Ammon's horn (tissue), 1 donor: Measurements from ENCODE around the gene SPIB.
"Not testable (repeated sequence)": the region's sequence is repeated elsewhere in the genome, so short reads cannot be mapped to it uniquely, and the experiment has no call there.

Experiments used
- DNase-seq: peaks from one replicate; pipeline ENCODE4 v3.0.0-alpha.2; 2016; ENCODE audit warnings: low spot score

SPIB gene

DNA sequence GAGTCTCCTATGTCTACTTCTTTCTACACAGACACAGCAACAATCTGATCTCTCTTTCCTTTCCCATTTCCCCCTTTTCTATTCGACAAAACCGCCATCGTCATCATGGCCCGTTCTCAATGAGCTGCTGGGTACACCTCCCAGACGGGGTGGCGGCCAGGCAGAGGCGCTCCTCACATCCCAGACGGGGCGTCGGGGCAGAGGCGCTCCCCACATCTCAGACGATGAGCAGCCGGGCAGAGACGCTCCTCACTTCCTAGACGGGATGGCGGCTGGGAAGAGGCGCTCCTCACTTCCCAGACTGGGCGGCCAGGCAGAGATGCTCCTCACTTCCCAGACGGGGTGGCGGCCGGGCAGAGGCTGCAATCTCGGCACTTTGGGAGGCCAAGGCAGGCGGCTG lies 27.8 kb upstream of the SPIB start:
- not testable (repeated sequence) for DNase-seq

DNA sequence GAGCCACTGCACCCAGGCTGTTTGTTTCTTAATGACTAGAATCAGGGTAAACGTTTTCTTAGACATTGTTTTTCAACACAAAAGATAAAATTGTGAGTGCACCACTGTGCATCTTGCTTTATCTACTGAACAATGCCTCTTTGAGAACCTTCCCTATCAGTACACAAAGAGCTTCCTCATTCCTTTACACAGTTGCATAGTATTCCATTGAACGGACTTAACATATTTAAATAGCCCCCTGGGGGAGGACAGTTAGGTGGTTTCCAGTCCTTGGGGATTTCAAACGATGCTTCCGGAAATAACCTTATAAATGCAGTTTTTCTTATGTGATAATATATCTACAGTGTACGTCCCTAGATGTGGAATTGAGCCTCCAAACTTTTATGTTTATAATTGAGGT lies 26.0 kb upstream of the SPIB start:
- DNase-seq, result no peak

DNA sequence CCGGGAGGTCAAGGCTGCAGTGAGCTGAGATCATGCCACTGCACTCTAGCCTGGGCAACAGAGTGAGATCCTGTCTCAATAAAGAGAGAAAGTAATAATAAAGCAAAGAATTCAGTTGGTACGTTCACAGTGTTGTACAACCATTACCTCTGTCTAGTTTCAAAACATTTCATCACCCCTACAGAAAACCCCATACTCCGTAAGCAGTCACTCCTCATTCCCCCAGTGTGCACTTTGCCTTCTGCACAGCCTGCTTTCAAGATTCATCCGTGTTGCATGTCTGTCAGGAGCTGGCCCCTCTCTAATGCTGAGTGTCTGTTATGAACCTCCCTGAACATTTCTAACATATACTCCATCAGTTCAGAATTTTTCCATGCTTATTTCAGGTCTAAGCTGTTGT lies 25.1 kb upstream of the SPIB start:
- no peak for DNase-seq

DNA sequence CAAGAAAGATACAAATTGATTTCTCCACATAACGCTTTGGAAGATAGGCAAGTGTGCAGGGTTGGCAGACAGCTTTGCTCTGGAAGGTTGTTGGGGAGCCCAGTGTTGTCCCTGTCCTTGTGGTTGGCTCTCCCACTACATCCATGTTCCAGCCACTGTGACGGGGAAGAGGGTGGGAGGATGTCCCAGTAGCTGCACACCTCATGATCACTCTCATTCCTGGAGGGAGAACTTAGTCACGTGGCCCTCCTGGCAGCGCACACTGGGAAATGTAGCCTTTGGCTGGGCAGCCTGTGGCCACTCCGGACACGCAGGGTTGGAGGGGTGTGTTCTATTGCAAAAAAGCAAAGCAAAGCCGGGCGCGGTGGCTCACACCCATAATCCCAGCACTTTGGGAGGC lies 24.7 kb upstream of the SPIB start:
- no peak for DNase-seq

DNA sequence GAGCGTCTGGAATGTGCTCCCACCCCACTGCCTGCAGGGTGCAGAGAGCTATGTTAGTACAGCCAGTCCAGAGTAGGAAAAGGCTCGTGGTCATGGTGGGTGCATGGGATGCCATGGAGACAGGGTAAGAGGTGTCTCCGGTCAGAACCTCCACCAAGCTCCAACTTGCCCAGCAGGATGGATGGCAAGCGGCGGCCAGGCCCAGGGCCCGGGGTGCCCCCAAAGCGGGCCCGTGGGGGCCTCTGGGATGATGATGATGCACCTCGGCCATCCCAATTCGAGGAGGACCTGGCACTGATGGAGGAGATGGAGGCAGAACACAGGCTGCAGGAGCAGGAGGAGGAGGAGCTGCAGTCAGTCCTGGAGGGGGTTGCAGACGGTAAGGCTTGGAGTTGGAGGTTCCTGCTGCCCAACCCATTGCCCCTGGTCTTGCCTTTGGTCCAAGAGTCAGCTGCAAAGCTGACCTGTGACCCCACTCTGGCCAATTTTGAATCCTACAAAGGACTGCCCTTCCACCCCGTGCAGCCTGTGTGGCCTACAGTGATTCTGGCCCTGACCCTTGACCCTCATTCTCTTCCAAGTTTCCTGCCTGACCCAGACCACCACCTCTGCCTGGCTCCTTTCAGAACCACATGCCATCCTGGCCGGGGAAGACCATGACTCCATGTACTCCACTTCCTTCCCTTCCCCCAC lies 19.9 kb upstream of the SPIB start:
- no peak for DNase-seq

DNA sequence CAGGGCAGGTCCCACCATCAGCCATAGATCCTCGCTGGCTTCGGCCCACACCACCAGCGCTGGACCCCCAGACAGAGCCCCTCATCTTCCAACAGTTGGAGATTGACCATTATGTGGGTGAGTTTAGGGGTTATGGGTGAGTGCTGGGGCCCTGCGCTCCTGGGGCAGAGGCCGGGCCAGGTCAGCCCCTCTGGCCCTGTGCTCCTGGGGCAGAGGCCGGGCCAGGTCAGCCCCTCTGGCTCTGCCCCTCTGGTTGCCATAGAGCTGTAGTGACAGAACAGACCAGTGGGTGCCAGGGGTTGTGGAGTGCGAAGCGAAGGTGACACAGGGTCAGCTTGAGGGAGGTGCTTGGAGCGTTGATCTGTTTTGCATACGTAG lies 19.4 kb upstream of the SPIB start:
- no peak for DNase-seq

DNA sequence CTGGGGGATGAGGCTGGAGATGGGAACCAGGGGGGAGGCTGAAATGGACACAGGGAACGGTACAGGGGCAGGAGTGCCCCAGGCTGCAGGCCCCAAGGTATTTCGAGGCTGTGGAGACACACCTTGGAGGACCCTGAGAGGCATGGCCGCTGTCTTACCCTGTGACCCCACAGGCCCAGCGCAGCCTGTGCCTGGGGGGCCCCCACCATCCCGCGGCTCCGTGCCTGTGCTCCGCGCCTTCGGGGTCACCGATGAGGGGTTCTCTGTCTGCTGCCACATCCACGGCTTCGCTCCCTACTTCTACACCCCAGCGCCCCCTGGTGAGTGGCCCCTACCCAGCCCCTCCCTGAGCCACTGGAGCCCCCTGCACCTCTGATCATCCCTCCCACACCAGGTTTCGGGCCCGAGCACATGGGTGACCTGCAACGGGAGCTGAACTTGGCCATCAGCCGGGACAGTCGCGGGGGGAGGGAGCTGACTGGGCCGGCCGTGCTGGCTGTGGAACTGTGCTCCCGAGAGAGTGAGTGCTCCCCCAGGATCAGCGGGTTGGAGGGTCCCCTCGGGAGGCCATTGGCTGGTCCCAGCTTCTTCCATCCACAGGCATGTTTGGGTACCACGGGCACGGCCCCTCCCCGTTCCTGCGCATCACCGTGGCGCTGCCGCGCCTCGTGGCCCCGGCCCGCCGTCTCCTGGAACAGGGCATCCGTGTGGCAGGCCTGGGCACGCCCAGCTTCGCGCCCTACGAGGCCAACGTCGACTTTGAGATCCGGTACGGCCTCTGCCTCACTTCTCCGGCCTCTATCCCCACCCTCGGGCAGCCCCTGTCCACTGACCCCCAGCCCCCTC lies 16.9 kb upstream of the SPIB start:
- DNase-seq, result no peak

DNA sequence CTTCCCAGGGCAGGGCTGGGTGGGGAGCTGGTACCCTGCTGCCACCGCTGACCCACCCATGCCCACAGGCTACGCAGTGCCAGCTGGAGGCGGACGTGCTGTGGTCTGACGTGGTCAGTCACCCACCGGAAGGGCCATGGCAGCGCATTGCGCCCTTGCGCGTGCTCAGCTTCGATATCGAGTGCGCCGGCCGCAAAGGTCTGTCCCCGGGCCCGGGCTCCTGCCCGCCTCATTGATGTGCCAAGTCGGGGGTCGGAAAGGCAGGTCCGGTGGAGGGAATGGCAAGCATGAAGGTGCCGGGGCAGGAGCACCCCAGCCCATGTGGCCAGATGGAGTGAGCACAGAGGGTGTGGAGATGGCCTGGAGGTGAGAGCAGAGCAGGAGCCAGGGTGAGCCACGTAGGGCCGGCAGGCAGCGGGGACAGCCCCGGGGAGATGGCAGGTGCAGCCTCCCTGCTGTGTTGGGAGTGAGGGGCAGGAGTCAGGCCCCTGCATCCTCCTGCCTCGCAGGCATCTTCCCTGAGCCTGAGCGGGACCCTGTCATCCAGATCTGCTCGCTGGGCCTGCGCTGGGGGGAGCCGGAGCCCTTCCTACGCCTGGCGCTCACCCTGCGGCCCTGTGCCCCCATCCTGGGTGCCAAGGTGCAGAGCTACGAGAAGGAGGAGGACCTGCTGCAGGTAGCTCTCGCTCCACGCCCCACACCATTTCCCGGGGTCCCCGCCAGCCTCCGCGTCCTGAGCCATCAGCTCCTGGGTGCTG lies 16.0 kb upstream of the SPIB start:
- no peak for DNase-seq

DNA sequence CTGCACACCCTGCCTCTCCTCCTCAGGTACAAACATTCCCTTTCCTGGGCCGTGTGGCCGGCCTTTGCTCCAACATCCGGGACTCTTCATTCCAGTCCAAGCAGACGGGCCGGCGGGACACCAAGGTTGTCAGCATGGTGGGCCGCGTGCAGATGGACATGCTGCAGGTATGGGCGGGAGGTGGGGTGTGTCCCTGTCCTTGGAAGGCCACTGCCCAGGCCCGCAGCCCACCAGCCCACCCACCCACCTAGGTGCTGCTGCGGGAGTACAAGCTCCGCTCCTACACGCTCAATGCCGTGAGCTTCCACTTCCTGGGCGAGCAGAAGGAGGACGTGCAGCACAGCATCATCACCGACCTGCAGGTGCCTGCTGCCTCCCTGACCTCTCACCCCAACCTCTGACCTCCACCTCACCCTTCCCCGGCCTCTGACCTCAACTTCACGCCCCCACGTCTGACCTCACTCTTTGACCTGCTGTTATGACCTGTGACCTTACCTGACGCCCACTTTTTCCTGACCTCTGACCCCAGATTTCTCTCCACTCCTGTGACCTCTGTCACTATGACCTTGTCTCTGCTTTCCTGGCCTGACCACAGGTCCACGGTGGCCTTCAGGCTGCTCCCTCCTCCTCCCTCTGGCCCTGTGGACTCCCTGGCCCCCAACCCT lies 12.4 kb upstream of the SPIB start:
- no peak for DNase-seq

DNA sequence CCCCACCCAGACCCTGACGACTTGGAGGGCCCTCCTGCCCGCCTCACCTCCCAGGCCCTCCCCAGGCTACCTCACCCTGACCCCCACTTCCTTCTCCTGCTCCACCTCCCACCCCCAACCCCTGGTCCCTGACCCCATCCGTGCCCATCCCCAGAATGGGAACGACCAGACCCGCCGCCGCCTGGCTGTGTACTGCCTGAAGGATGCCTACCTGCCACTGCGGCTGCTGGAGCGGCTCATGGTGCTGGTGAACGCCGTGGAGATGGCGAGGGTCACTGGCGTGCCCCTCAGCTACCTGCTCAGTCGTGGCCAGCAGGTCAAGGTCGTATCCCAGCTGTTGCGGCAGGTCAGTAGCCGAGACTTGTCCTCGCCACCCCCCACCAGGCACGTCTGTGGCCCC lies 11.9 kb upstream of the SPIB start:
- DNase-seq, result no peak

DNA sequence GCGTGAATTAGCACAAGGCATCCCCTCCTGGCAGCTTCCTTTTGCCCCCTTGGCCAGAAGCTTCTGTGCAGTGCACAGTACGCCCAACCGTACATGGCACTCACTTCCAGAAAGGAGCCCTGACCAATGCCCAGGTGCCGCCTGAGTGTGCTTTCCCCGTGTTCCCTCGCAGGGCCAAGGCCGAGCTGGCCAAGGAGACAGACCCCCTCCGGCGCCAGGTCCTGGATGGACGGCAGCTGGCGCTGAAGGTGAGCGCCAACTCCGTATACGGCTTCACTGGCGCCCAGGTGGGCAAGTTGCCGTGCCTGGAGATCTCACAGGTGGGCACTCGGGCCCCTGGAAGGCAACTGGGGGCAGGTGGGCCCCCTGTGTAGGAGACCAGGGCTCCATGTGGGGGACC lies 9.4 kb upstream of the SPIB start:
- no peak for DNase-seq

DNA sequence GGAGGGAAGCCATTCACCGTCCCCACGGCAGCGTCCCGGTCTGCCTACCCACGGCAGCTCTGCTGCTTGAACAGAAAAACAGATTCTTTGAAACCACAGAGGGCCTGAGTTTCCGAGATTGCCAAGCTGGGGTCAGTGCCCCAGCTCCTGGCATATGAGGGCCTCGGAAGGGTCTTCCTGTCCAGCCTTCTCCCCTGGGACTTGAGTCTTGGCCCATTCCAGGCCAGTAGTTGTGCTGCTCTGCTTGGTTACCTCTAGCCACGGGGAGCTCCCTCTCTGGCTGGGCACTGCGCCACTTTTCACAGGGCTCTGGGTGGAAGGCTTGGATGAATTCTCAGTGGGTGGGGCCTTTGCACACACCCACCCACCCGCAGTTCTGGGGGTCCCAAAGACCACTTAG lies 8.6 kb upstream of the SPIB start:
- DNase-seq, result no peak

DNA sequence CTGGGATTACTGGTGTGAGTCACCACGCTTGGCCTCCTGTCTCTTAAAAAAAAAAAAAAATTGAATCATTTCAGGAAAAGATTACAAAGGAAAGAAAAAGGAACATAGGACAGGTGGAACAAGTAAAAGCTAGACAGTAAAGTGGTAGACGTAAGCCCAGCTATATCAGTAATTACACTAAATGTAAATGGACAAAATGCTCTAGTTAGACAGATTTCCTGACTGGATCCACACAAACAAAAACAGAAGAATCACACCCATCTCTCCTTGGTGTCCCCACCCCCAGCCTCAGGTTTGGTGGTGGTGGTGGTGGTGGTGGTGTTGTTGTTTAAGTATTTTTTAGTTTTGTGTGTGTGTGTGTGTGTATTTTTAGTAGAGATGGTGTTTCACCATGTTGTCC lies 6.3 kb upstream of the SPIB start:
- DNase-seq, result no peak

DNA sequence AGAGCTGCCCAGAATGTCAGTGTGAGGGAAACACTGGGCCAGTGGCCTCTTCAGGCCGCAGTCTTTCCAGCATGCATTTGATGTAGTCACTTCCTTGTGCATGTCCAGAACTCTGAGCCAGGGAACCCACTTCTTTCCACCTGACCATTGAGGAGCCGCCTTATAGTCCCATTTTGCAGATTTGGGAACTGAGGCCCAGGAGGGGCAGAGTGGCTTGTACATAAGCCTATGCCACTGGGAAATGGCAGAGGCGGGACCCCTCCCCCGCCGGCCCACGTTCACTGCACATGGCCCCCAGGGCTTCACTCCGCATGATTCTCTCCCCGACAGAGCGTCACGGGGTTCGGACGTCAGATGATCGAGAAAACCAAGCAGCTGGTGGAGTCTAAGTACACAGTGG lies 5.6 kb upstream of the SPIB start:
- no peak for DNase-seq

DNA sequence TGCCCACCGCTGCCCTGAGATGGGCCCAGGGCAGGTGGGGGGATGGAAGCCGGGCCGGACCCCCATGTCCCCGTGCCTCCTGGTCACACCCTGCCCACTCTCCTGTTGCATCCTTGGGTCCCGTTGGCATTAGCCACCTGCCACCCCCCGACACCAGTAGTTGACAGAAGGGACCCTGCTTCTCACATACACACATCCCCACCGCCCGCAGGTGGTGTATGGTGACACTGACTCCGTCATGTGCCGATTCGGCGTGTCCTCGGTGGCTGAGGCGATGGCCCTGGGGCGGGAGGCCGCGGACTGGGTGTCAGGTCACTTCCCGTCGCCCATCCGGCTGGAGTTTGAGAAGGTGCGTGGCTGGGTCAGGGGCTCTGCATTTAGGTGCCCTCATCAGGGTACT lies 5.2 kb upstream of the SPIB start:
- DNase-seq, result no peak

DNA sequence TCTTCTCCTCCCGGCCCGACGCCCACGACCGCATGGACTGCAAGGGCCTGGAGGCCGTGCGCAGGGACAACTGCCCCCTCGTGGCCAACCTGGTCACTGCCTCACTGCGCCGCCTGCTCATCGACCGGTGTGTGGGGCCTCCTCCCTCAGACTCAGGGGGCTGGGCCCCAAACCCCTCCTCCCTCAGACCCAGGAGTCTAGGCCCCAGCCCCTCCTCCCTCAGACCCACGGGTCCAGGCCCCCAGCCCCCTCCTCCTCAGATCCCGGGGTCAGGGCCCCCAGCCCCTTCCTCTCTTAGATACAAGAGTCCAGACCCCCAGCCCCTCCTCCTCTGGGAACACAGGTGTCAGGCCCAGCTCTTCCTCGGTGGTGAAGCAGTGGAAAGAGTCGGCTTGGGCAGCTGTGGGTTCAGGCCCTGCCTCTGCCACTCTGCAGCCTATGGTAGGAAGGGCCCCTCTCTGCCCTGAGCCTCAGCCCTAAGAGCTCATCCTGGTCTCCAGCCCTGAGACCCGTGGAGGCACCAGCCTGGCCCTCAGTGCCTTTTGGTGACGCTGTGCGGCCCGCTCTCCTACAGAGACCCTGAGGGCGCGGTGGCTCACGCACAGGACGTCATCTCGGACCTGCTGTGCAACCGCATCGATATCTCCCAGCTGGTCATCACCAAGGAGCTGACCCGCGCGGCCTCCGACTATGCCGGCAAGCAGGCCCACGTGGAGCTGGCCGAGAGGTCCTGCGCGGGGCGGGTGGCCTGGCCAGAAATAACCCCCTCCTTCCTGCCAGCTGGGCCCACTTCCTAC lies 3.7 kb upstream of the SPIB start:
- DNase-seq, result peak; percentile 63

DNA sequence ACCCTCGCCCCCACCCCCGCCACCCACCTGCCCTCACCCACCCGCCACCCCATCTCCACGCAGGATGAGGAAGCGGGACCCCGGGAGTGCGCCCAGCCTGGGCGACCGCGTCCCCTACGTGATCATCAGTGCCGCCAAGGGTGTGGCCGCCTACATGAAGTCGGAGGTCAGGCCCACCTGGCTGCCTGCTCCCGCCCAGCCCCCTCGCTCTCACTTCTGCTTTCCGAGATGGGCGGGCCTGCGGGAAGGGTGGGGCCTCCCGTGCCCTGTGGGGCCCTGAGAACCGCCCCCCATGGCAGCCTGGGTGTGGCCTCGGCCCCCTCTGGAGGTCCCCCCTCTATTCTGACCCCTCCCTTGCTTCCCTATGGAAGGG lies 3.1 kb upstream of the SPIB start:
- DNase-seq, result no peak

DNA sequence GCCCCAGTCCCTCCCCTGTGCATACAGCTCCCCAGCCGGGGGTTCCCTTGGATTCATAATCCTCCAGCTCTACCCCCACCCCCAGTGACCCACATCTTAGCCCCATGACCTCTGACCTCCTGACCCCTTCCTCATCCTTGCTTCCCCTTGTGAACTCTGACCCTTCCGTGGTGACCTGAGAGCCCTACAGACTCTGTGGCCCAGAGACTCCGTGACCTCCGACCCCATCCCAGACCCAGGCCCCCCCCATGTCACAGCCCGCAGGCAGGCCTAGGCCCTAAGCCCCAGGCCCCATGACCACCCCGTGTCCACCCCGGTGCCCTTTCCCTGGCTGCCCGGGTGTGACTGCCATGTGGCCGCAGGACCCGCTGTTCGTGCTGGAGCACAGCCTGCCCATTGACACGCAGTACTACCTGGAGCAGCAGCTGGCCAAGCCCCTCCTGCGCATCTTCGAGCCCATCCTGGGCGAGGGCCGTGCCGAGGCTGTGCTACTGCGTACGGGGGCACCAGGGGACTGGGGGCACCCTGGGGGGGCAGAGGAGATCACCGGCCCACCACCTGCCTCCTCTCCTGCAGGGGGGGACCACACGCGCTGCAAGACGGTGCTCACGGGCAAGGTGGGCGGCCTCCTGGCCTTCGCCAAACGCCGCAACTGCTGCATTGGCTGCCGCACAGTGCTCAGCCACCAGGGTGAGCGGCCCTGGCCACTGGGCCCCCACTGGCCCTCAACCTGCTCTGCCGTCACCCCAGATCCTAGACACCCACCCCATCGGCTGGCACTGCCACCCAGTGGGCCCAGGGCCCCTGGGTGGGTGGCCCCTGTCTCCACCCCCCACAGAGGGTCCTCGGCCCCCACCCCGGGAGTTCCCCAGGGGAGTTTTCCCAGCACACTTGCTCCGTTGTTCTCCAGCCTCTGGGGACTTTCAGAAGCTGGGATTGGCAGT lies 2.4 kb upstream of the SPIB start:
- DNase-seq, result no peak

DNA sequence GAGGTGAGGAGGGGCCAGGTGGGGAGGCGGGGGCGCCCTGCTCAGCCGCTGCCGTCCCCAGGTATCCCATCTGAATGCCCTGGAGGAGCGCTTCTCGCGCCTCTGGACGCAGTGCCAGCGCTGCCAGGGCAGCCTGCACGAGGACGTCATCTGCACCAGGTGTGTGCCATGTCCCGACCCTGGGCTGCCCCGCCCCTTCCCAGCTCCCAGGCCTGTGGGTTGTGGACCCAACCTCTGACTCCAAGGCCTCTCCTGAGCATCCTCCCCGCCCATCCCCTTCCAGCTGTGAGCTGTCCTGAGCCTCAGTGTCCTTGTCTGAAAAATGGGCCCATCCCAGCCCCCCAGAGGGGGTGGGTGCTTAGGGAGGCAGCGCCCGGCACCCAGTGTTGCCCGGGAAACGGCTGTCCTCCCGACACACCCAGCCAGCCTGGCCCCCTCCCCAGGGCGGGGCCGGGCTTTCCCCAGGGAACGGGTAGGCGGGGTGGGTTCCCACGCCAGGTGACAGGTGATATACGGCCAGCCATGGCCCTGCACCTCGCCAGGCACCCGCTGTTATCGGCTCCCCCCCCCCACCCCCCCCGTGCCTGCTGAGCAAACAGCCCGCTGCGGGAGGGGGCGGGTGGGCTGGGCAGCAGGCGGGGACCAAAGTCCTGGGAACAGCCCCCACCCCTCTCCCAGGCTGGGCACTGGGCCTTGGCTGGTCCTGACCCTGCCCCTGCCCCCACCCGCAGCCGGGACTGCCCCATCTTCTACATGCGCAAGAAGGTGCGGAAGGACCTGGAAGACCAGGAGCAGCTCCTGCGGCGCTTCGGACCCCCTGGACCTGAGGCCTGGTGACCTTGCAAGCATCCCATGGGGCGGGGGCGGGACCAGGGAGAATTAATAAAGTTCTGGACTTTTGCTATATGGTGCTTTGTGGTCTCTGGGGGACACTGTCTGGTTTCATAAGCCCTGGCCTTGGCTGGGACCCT lies 1.3 kb upstream of the SPIB start:
- no peak for DNase-seq
